Measurements from ENCODE around the gene FAS.
A peak's percentile ranks its signal among the peaks of the same experiment; 100 is the strongest.

The FAS gene

DNA sequence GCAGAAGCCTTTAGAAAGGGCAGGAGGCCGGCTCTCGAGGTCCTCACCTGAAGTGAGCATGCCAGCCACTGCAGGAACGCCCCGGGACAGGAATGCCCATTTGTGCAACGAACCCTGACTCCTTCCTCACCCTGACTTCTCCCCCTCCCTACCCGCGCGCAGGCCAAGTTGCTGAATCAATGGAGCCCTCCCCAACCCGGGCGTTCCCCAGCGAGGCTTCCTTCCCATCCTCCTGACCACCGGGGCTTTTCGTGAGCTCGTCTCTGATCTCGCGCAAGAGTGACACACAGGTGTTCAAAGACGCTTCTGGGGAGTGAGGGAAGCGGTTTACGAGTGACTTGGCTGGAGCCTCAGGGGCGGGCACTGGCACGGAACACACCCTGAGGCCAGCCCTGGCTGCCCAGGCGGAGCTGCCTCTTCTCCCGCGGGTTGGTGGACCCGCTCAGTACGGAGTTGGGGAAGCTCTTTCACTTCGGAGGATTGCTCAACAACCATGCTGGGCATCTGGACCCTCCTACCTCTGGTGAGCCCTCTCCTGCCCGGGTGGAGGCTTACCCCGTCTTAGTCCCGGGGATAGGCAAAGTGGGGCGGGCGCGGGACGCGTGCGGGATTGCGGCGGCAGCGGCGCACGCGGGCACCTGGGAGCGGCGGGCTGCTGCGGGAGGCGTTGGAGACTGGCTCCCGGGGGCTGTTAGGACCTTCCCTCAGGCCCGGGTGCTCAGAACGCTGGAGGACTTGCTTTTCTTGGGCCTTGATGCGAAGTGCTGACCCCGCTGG, at the start of gene FAS:
Gene FAS, plus strand, starts transcription at position 415 of the 777 bp plus-strand sequence. Its CDS starts 79 bp downstream, at position 494.
- FAIRE-seq: peak; percentile 84
- peak; percentile 56 for DNase-seq (ENCODE audit: insufficient read length, low spot score)

DNA sequence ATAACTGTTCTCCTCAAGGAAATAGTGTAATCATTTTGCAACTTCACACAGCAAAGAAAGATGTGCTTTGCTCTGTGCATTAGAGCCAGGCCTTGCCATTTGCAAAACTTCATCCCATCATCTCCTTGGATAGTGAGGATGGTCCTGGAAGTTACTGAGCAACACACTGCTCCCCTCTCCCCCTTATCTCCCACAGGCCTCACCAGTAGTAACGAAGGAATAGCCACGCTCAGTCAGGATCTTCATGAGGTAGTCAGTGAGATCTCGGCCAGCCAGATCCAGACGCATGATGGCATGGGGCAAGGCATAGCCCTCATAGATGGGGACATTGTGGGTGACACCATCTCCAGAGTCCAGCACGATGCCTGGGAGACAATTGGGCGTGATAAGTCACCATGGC, 49.6 kb upstream of the FAS start:
- no peak for FAIRE-seq
- DNase-seq (ENCODE audit: insufficient read length, low spot score): no peak

DNA sequence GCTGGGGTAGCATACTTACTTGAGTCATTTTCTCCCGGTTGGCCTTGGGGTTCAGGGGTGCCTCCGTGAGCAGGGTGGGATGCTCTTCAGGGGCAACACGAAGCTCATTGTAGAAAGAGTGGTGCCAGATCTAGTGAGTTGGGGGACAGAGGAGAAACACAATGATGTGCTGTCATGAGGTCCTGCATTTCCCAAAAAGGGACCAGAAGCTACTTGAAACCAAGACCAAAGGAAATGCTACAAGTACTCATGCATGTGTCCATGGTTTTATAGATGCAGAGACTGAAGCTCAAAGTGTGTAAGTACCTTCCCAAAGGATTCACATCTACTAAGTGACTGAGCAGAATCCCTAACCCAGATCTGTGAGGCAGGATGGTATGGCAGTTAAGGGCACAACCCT, 46.8 kb upstream of the FAS start:
- FAIRE-seq (no peak), DNase-seq (ENCODE audit: insufficient read length, low spot score) (no peak)

DNA sequence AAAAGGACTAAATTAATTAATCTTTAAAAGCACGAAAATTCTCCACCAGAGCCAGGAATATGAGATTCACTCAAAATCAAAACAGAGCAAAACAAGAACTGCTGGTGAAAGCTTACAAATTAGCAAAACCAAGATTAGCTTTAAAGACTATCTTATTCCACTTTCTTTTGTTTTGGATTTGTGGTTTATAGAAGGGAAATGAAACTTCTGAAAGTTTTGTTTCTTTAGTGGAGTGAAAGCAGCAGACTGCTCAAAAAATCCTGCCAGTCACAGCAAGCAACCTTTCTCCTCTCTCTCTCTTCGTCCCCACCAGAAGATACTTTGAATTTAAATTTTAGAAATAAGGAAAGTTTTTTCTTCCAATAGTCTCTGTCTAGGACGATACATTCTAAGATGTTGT, 45.8 kb upstream of the FAS start:
- FAIRE-seq: no peak
- no peak for DNase-seq (ENCODE audit: insufficient read length, low spot score)

DNA sequence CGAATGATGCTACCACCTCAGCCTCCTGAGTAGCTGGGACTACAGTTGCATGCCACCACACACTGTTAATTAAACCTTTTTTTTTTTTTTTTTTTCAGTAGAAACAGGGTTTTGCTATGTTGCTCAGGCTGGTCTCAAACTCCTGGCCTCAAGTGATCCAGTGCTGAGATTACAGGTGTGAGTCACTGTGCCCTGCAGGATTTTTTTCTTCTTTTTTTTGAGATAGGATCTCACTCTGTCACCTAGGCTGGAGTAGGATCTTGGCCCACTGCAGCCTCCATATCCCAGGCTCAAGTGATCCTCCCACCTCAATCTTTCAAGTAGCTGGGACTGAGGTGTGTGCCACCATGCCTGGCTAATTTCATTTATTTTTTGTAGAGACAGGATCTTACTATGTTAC, 44.4 kb upstream of the FAS start:
- DNase-seq (ENCODE audit: insufficient read length, low spot score) (no peak), FAIRE-seq (no peak)

DNA sequence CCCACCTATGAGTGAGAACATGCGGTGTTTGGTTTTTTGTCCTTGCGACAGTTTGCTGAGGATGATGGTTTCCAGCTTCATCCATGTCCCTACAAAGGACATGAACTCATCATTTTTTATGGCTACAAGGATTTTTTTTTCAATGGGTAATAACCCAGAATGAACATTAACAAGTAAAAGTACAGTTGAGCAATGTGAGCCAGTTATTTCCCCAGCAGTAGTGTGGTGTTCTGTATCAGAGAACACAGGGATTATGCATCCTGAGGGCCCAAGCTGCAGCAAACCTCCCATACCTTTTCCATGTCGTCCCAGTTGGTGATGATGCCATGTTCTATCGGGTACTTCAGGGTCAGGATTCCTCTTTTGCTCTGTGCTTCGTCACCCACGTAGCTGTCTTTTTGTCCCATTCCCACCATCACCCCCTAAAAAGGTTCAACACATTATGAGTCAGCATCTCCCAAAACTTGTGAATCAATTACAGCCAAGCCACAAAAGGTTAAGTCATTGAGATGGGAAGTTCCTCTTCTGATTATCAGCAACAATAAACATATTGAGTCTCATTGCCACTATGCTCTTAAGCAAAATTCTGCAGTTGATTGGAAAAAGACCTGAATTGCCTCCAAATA, 43.5 kb upstream of the FAS start:
- DNase-seq (ENCODE audit: insufficient read length, low spot score) (no peak), FAIRE-seq (no peak)

DNA sequence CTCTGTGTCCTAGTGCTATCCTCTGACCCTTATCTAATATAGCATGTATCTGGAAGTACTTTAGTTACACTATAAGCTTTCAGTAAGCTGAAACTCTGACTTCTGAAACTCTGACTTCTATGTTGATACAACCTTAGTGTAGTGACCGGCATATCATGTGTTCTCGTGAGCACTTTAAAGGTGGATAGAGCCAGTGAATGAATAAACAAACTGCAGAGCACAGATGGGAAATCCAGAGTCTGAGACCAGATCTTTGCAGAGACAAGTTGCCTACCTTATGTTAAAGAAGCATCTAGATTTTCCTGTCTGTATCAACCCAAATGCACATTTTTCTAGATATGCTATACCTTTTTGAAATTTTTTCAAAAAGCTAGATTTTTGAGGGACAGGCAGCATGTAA, 41.5 kb upstream of the FAS start:
- FAIRE-seq (no peak), DNase-seq (ENCODE audit: insufficient read length, low spot score) (no peak)

DNA sequence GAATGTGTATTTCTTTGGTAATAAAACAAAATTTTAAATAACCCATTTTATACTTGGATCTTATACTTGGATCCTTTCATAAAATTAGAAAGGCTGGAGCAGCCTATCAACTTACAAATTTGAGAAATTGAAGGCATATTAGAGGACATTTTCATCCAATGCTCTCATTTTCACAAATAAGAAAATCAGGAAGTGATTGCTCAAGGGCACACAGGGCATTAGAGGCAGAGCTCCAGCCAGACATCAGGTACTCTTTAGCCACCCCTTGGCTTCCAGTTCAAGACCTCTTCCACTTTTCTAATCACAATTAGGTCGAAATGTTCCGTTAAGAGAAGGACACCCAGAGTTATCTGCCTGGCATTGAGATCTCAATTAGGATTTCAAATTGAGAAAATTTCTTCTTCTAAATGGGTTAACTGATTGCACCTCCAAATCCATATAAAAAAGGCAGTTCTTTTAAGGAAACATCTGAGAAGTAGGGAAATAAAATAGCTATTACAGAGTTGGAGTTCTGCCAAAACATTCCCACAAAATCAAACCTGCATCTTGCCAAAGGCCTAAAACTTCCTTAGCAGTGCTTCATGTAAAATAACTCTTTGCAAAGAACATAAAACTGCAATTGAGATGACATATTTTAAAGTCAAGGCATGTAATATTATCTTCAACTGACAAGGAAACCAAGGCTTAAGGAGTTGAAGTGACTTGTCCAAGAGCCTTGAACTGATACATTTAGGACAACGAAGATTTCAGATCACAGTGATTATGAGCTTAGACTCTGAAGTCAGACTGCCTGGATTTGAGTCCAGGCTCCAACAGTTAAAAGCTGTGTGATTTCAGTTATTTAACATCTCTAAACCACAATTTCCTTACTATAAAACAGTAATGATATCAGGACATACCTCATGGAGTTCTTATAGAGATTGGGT, 40.4 kb upstream of the FAS start:
- FAIRE-seq (no peak), DNase-seq (ENCODE audit: insufficient read length, low spot score) (no peak)

DNA sequence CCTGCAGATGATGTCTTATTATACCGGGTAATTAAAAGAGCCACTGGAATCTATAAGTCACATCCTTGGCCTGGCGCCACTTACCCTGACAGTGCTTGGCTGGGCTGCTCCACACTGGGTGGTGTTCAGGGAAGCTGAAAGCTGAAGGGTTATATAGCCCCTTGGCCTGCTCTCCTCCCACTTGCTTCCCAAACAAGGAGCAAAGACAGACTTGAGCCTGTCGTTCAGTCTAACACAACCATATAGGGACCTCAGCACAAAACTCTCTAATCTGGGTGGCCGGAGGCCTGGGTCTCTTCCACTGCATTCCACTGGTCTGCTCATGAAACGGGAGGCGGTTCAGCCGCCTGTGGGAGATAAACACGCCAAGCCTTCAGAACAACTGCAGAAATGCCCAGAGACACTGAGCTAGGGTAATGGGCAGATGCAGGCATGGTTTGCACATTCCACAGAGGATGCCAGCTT, 37.9 kb upstream of the FAS start, which contains the start of gene ACTA2:
Gene ACTA2, minus strand, starts transcription at position 127 of the 465 bp plus-strand sequence. CDS start 3,843 bp downstream, outside the sequence.
- FAIRE-seq (no peak), DNase-seq (ENCODE audit: insufficient read length, low spot score) (no peak)

DNA sequence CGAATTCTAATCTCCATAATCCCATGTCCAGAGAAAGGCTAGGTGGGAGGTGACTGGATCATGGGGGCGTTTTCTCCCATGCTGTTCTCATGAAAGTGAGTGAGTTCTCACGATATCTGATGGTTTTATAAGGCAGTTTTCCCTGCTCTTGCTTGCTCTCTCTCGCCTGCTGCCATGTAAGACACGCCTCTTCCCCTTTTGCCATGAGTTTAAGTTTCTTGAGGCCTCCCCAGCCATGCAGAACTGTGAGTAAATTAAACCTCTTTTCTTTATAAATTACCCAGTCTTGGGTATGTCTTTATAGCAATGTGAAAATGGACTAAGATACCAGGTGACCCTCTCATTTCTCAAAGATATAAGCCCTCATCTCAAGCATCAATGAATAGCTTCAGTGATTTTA, 36.9 kb upstream of the FAS start:
- FAIRE-seq: no peak
- DNase-seq (ENCODE audit: insufficient read length, low spot score): no peak

DNA sequence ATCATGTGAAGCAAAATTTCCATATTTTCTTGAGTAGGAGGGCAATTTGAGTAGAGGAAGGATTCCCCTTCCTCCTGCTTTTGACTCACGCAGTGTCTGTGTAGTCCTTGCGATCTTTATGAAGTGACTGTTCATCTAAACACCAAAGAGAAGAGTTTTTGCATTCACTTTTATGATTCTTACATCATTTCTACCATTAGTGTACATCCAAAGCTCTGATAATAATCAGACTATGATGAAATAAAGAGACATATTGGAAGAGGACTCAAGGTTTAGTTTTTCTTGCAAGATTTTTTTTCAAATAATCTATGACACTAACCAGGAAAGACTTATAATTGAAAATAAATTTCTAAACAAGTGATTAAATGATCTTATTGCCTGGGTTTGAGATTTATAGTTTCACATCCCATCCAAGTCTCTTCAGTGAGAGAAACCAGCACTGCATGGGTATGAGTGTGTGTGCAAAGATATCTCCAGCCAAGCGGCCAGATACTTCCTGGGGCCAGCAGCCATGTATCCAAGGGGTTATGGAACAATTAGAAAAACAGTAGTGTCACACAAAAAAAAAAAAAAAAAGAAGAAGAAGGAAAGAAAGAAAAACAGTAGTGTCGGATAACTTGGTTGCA, 36.0 kb upstream of the FAS start:
- FAIRE-seq (no peak), DNase-seq (ENCODE audit: insufficient read length, low spot score) (no peak)

DNA sequence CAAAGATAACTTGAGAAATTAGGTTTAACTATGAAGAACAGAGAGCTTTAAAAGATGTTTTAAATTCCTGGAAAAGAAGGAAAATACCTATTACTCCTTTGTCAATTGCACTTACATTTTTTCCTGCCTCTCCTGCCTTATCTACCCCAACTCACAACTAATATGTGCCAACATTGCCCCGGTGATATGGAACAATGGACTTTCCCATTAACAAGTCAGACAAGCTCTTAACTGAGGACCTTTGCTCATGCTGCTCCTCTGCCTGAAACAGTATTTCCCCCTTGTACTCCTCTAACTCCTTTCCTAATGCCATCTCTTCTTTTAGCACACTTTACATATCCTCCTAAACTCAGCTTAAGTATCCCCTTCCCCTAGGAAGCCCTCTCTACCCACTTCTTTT, 33.2 kb upstream of the FAS start:
- FAIRE-seq (no peak), DNase-seq (ENCODE audit: insufficient read length, low spot score) (no peak)

DNA sequence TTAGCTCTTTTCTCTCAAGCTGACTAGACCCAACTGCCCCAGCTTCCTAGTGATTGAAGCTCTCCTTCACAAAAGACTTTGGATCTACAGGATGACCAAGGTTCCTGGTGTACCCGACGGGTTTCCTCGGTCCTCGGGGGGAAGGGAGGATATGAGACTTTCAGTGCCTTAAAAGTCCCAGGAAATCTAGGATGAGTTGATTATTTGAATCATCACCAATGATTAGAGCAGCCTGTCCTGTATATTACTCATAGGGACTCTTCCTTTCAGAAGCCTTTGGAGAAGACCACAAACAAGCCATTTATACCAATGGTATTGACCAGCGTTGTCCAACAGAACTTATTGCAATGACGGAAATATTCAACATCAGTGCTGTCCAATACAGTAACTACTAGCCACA, 31.9 kb upstream of the FAS start:
- no peak for FAIRE-seq

DNA sequence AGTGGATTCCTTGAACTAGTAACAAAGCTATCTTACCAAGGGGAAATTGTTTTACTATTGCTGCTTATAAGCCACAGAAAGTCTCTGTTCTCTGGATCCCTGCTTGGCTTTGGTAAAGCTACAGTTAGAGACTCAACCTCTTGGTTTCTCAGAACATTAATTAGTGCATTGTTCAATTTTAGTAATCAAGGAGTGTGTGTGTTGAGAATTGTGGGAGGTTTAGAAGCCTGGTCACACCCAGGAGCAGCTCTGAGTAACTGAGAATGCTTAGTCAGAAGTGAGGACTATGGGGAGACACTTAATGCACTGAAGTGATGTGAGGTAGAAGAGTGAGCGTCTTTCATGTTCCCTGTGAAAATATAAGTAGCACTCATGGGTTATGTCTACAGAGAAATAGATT, 29.8 kb upstream of the FAS start:
- no peak for FAIRE-seq
- no peak for DNase-seq (ENCODE audit: insufficient read length, low spot score)

More for the DNA sequence above, 31.9 kb upstream of the FAS start:
- no peak for DNase-seq (ENCODE audit: insufficient read length, low spot score)

DNA sequence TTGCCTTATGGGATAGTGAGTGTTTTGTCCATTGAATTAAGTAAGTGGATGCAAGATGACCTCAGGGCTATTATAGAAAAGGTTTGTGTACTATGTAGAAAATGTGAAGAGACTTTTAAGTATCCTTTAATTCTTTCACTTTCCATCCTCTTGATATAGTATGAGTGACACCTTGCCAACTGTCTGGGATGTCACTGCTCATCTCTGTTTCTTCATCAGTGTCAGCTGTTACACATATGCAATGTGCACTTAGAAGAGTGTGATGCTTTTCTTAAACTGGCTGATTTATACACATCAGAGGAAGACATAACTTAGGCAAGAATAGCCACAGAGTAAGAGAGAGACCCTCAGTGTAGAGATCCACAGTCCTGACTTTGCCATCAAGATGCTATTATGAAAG, 29.3 kb upstream of the FAS start:
- DNase-seq (ENCODE audit: insufficient read length, low spot score): no peak
- FAIRE-seq: peak; percentile 23

DNA sequence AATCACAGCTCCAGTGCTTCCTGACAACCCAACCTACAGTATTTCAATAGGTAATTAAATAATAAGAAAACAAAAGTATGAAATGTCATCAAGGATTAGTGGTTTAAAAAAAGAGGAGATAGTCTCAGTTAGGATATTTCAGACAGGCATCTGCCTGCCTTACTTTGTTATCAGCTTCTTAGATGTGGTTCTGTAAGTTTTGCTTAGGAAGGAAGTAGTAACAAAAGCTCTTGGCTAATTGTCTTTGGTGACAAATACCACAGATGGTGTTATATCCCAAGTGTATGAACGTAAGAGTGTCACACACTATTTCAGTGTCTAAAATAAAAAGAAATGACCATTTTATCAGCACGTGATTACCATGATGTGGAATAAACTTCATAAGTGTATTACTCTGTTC, 28.3 kb upstream of the FAS start:
- FAIRE-seq (no peak), DNase-seq (ENCODE audit: insufficient read length, low spot score) (no peak)

DNA sequence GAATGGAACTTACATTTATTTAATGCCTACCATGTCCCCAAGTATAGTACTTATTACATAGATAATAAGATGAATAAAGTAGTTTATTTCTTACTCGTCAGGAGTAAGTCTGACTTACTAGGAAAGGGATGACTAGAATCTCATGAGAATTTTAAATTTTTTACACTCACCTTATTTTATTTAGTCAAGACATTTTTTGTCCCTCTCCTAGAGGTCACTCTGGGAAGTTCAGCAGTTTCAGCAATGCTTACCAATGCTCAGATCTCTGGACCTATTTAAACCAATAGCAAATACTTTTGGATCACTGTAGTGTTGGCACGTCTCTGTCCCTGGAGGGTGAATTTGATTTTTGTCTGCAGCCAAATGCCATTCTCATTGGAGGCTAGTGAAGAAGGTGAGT, 27.3 kb upstream of the FAS start:
- FAIRE-seq: no peak

DNA sequence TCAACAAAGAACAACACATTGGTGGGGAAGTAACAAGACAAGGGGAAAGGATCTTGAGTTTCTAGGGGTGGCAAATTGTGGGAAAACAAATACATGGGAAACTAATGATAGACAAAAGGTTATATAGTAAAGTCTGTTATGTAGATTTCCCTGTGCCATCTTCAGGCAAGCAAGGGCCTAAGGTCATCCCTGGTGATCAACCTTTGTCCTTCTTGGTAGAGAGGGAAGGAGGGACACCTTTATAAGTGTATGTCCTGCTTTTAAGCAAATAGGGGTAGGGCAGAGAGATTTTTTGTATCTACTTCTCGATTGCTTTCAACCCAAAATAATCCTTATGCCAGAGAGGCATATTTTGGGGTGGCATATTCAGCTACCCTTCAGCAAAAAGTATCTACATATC, 26.2 kb upstream of the FAS start:
- FAIRE-seq (no peak), DNase-seq (ENCODE audit: insufficient read length, low spot score) (no peak)

More for the DNA sequence above, 27.3 kb upstream of the FAS start:
- no peak for DNase-seq (ENCODE audit: insufficient read length, low spot score)

DNA sequence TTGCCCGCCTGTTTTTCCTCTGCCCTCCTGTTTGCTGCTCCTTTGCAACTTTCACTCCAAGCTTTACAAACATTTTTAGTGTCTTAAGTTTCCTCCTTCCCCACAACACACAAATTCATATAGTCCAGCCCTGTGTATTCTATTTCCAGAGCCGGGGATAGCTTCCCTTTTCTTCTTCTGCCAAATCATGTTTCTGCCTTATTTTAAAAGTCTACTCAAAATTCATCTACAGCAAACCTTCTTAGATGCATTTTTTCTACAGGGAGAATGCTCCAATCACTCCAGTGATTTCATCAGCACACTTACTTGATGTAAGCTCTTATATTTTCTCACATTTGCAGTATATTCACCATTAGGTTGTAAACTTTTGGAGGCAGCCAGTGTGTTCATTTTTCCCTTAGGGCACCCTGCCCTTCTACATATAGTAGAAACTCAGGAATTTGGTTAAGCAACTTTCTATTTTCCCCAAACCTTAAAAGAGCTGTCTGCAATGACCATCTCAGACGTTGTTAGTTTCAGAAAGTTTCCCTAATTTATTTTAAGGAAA, 25.7 kb upstream of the FAS start:
- no peak for FAIRE-seq
- no peak for DNase-seq (ENCODE audit: insufficient read length, low spot score)

DNA sequence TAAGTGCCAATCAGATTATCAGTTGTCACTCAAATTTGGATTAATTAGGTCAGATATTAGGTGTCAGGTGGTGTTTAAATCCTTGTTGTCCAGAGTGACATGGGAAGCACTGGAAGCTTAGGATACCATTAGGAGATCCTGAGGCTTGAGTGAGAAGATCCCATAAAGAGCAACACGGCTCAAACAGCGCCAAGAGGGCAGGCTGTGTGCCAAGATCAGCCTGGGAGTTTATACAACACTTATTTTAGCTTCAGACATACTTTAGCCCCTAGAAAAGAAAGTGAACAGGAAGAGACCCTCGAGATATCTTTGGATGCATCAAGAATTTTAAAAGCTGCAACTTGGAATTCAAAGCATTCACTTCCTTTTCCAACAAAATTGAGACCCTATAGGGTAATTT, 23.8 kb upstream of the FAS start:
- DNase-seq (ENCODE audit: insufficient read length, low spot score) (no peak), FAIRE-seq (no peak)

Data from HTR-8/SVneo (cell line).